ENCODE measurements around the gene CAMK2D.

CAMK2D gene

GRCh38 chr4:113747949-113748348 is 13.6 kb downstream of the CAMK2D start:
- H3K4me3 ChIP-seq (ENCODE audit: low read depth, low read length), result no peak overlapping the region
- H3K36me3 ChIP-seq, result peaks cover 8% of the 10 kb centered on the region
- TF ChIP-seq CTCF (IDR thresholded peaks at IDR 0.05; ENCODE audit: low read depth, low read length), result no peak
- DNase-seq, result no peak
- H3K27ac ChIP-seq, result no peak overlapping the region
- no peaks in the 10 kb centered on the region for H3K27me3 ChIP-seq (ENCODE audit: insufficient read depth, low read depth, severe bottlenecking)
- no peaks in the 10 kb centered on the region for H3K9me3 ChIP-seq (ENCODE audit: severe bottlenecking)

- Histone ChIP-seq H3K9me3 (ENCODE audit: severe bottlenecking) (no peaks in the 10 kb centered on the region), H3K4me3 (ENCODE audit: low read depth, low read length) (no peak overlapping the region), H3K36me3 (peaks cover 8% of the 10 kb centered on the region), H3K27ac (no peak overlapping the region), H3K27me3 (ENCODE audit: insufficient read depth, low read depth, severe bottlenecking) (no peaks in the 10 kb centered on the region)
- no peak for DNase-seq
- TF ChIP-seq CTCF (IDR thresholded peaks at IDR 0.05; ENCODE audit: low read depth, low read length), result no peak
These were observed 15.8 kb downstream of the CAMK2D start for GRCh38 chr4:113745711-113746110.

- Histone ChIP-seq H3K4me3 (ENCODE audit: low read depth, low read length) (no peak overlapping the region), H3K36me3 (peaks cover 6% of the 10 kb centered on the region), H3K27me3 (ENCODE audit: insufficient read depth, low read depth, severe bottlenecking) (no peaks in the 10 kb centered on the region), H3K9me3 (ENCODE audit: severe bottlenecking) (no peaks in the 10 kb centered on the region), H3K27ac (no peak overlapping the region)
- TF ChIP-seq CTCF (IDR thresholded peaks at IDR 0.05; ENCODE audit: low read depth, low read length), result no peak
- DNase-seq, result no peak
These were observed 16.8 kb downstream of the CAMK2D start for GRCh38 chr4:113744667-113745240.

- Histone ChIP-seq H3K36me3 (peaks cover 6% of the 10 kb centered on the region), H3K9me3 (ENCODE audit: severe bottlenecking) (no peaks in the 10 kb centered on the region), H3K27ac (no peak overlapping the region), H3K4me3 (ENCODE audit: low read depth, low read length) (no peak overlapping the region), H3K27me3 (ENCODE audit: insufficient read depth, low read depth, severe bottlenecking) (no peaks in the 10 kb centered on the region)
- no peak for TF ChIP-seq CTCF (IDR thresholded peaks at IDR 0.05; ENCODE audit: low read depth, low read length)
- DNase-seq, result no peak
These were observed 17.8 kb downstream of the CAMK2D start for GRCh38 chr4:113743690-113744089.

- Histone ChIP-seq H3K36me3 (peaks cover 6% of the 10 kb centered on the region), H3K4me3 (ENCODE audit: low read depth, low read length) (no peak overlapping the region), H3K27ac (no peak overlapping the region), H3K27me3 (ENCODE audit: insufficient read depth, low read depth, severe bottlenecking) (no peaks in the 10 kb centered on the region), H3K9me3 (ENCODE audit: severe bottlenecking) (no peaks in the 10 kb centered on the region)
- no peak for DNase-seq
- TF ChIP-seq CTCF (IDR thresholded peaks at IDR 0.05; ENCODE audit: low read depth, low read length), result no peak
These were observed 18.9 kb downstream of the CAMK2D start for GRCh38 chr4:113742643-113743042.

- H3K27me3 ChIP-seq (ENCODE audit: insufficient read depth, low read depth, severe bottlenecking), result no peaks in the 10 kb centered on the region
- H3K27ac ChIP-seq, result no peak overlapping the region
- DNase-seq, result no peak
- peaks cover 6% of the 10 kb centered on the region for H3K36me3 ChIP-seq
- no peak for TF ChIP-seq CTCF (IDR thresholded peaks at IDR 0.05; ENCODE audit: low read depth, low read length)
- H3K4me3 ChIP-seq (ENCODE audit: low read depth, low read length), result no peak overlapping the region
- no peaks in the 10 kb centered on the region for H3K9me3 ChIP-seq (ENCODE audit: severe bottlenecking)
These were observed 19.6 kb downstream of the CAMK2D start for GRCh38 chr4:113741956-113742355.

All from WERI-Rb-1 (cell line).